Endothelial cell of umbilical vein (primary cell): ENCODE measurements around the gene UGCG. TPM values are rescaled to one million over a fixed set of nuclear protein-coding genes. Genes with fewer than 3 reads are reported as not detected.

ENCODE experiments used
- BruUV-seq: library from RNA; stranded (reverse); fragments of 400-500 nt; replicated peaks from 2 replicates; lab custom pipeline; 2021; lab: Mats Ljungman, UMichigan
- CTCF ChIA-PET: fragments of 300-600, 350-600 bp; sonication (Branson Sonifier 250); formaldehyde crosslinking; loops from one replicate; lab custom pipeline; 2021; ENCODE audit warnings: antibody characterized with exemption, inconsistent platforms; lab: Charles Lee
- POLR2A ChIA-PET: fragments of 300-600, 350-600 bp; sonication (Branson Sonifier 250); formaldehyde crosslinking; loops from one replicate; lab custom pipeline; 2021; ENCODE audit warnings: antibody characterized with exemption, inconsistent platforms; lab: Charles Lee
- DNase-seq: peaks from one replicate; pipeline ENCODE4 v3.0.0-alpha.2; 2011; ENCODE audit warnings: low read depth, low spot score
- FAIRE-seq: peaks from 2 replicates; lab custom pipeline; 2011; peaks lifted over from hg19 to GRCh38; lab: Jason Lieb, UNC
- H2AFZ ChIP-seq: 2 replicates; pipeline ENCODE4 v1.6.0; 2012; ENCODE audit warnings: low read depth, low read length, control low read depth, inconsistent platforms
- H3K27ac ChIP-seq: 2 replicates; pipeline ENCODE4 v1.5.1; 2011; ENCODE audit warnings: low read depth, mild to moderate bottlenecking, control low read depth, low read length, moderate library complexity; ENCODE audit not compliant: insufficient read depth
- H3K27me3 ChIP-seq, 2 experiments: 2 replicates each; pipeline versions ENCODE4 v1.6.0 to v1.6.1; 2011; ENCODE audit warnings: low read length in 2 of 2, mixed read lengths in 1 of 2; ENCODE audit not compliant: control insufficient read depth in 2 of 2, insufficient read depth in 2 of 2
- H3K36me3 ChIP-seq, 2 experiments: 2 replicates in 1 of 2; 3 replicates in 1 of 2; pipeline ENCODE4 v1.5.1; 2011; ENCODE audit warnings: low read length in 2 of 2, mild to moderate bottlenecking in 1 of 2, moderate library complexity in 1 of 2; ENCODE audit not compliant: control insufficient read depth in 2 of 2, insufficient read depth in 2 of 2; ENCODE audit errors: extremely low read depth in 1 of 2
- H3K4me1 ChIP-seq: 3 replicates; pipeline ENCODE4 v1.5.1; 2011; ENCODE audit warnings: mild to moderate bottlenecking, low read length; ENCODE audit not compliant: control insufficient read depth, insufficient read depth; ENCODE audit errors: extremely low read depth
- H3K4me2 ChIP-seq: 2 replicates; pipeline ENCODE4 v1.6.1; 2011; ENCODE audit warnings: low read length, control low read depth, mixed read lengths; ENCODE audit not compliant: insufficient read depth
- H3K4me3 ChIP-seq, 3 experiments: fragments of 200-600 bp in 1 of 3; sonication (generic), shearing (Covaris generic) in 1 of 3; replicated peaks in 1 of 3; 2 replicates each; pipeline ENCODE4 v1.5.1; 2011 to 2016; ENCODE audit warnings: control low read depth in 3 of 3, low read length in 3 of 3, mild to moderate bottlenecking in 2 of 3, inconsistent platforms in 1 of 3, low read depth in 1 of 3, moderate library complexity in 1 of 3; ENCODE audit not compliant: insufficient read depth in 1 of 3
- H3K79me2 ChIP-seq: 2 replicates; pipeline ENCODE4 v1.6.0; 2012; ENCODE audit warnings: low read length, inconsistent platforms; ENCODE audit not compliant: control insufficient read depth, insufficient read depth
- H3K9ac ChIP-seq: replicated peaks from 2 replicates; pipeline ENCODE3; 2011; ENCODE audit warnings: low read length, control low read depth; ENCODE audit not compliant: insufficient read depth; ENCODE audit errors: extremely low read depth
- H3K9me1 ChIP-seq: replicated peaks from 3 replicates; pipeline ENCODE4 v1.6.0; 2011; ENCODE audit warnings: mild to moderate bottlenecking, low read length; ENCODE audit not compliant: control insufficient read depth, insufficient read depth; ENCODE audit errors: extremely low read depth
- H3K9me3 ChIP-seq: replicated peaks from 2 replicates; pipeline ENCODE4 v1.5.1; 2012; ENCODE audit warnings: low read length, inconsistent platforms; ENCODE audit not compliant: control insufficient read depth, insufficient read depth
- H4K20me1 ChIP-seq: replicated peaks from 2 replicates; pipeline ENCODE3; 2011; ENCODE audit warnings: mild to moderate bottlenecking, low read length; ENCODE audit not compliant: control insufficient read depth, insufficient read depth; ENCODE audit errors: extremely low read depth
- EZH2 ChIP-seq: IDR thresholded peaks from 2 replicates; pipeline ENCODE4 v1.6.1; 2012; ENCODE audit warnings: borderline replicate concordance, low read depth, mild to moderate bottlenecking, moderate library complexity, low read length, inconsistent platforms; ENCODE audit not compliant: severe bottlenecking
- FOS ChIP-seq: IDR thresholded peaks from 2 replicates; pipeline ENCODE4 v1.6.1; 2011; ENCODE audit warnings: mild to moderate bottlenecking, low read length, moderate library complexity, borderline replicate concordance; ENCODE audit not compliant: insufficient read depth
- GATA2 ChIP-seq: IDR thresholded peaks from 2 replicates; pipeline ENCODE4 v1.7.0; 2011; ENCODE audit warnings: low read depth, mild to moderate bottlenecking, moderate library complexity, mixed read lengths, low read length; ENCODE audit not compliant: insufficient read length, insufficient read depth
- JUN ChIP-seq: IDR thresholded peaks from 2 replicates; pipeline ENCODE4 v1.6.1; 2011; ENCODE audit warnings: borderline replicate concordance, low read depth; ENCODE audit not compliant: insufficient read length, insufficient read depth
- MYC ChIP-seq: IDR thresholded peaks from one replicate; pipeline ENCODE4 v1.6.1; 2011; ENCODE audit warnings: mild to moderate bottlenecking, low read depth, low read length
- POLR2A ChIP-seq: IDR thresholded peaks from 2 replicates; pipeline ENCODE4 v1.6.1; 2012; ENCODE audit warnings: low read depth, mild to moderate bottlenecking, control low read depth, low read length
- POLR2AphosphoS5 ChIP-seq: IDR thresholded peaks from 2 replicates; pipeline ENCODE4 v1.6.1; 2012; ENCODE audit warnings: low read depth, mild to moderate bottlenecking, control low read depth, low read length, moderate library complexity; ENCODE audit not compliant: insufficient read depth
- dilution Hi-C: fragments of 300-500 bp; cut with MboI; formaldehyde crosslinking; loops from one replicate; pipeline ENCODE4 v1.15.0; 2019; ENCODE audit warnings: low sequenced_read_pairs; ENCODE audit not compliant: extremely low pct_ligation_motif_present
- intact Hi-C: fragments of 100-400 bp; cut with micrococcal nuclease; formaldehyde crosslinking; loops from one replicate; pipeline ENCODE4 v1.10.0; 2022
- polyA plus RNA-seq, 4 experiments: library from polyadenylated mRNA; depleted of rRNA in 3 of 4; stranded (reverse) in 3 of 4; unstranded in 1 of 4; fragments of >200 nt; gene quantifications; 2 replicates each; pipeline versions ENCODE4 v1.2.1 to v1.2.3, GENCODE V29; 2011 to 2012; ENCODE audit warnings: missing spikeins in 1 of 4
- total RNA-seq: library from RNA; stranded (reverse); gene quantifications from 2 replicates; pipeline ENCODE4 v1.2.3, GENCODE V29; 2021
- TF ChIP-seq, protein P1 (sequence below): IDR thresholded peaks from 2 replicates; pipeline ENCODE4 v1.6.1; 2011; ENCODE audit not compliant: insufficient read depth, insufficient read length
- TF ChIP-seq, protein P2 (sequence below), 2 donors: IDR thresholded peaks; 1 replicate in 1 of 2; 2 replicates in 1 of 2; pipeline ENCODE4 v1.5.1; 2011; ENCODE audit warnings: low read length in 2 of 2, mild to moderate bottlenecking in 2 of 2, moderate library complexity in 2 of 2, control low read depth in 1 of 2, inconsistent platforms in 1 of 2, low read depth in 1 of 2; ENCODE audit not compliant: insufficient read depth in 1 of 2; ENCODE audit errors: extremely low read depth in 1 of 2

Gene UGCG
- total and polyA plus RNA-seq, 2 donors (not counting 3 experiments of a cell fraction or from before 2014, with no cell fraction given): 28.5 to 38.5 TPM

DNA sequence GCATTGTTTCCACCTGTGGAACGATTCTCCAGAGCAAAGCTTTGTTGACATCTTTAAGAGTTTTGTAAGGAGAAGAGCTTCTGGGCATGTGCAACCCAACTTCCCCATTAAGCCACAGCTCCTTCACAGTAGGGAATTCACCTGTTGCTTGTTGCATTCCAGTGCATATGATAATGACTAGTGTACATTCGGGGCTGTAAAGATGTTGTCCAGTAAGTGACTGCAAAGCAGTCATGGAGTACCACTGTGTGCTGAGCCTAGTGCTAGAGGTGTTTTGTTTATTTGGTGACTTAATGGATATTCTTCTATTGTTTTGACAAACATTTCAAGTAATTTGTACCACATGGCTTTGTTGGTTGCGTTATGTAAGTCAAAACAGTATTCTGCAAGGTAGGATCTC lies 12.8 kb downstream of the UGCG start:
- H3K4me1 ChIP-seq: peaks cover 4% of the 10 kb centered on the region
- TF ChIP-seq JUN: no peak
- TF ChIP-seq, protein P1, sequence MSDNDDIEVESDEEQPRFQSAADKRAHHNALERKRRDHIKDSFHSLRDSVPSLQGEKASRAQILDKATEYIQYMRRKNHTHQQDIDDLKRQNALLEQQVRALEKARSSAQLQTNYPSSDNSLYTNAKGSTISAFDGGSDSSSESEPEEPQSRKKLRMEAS: no peak
- TF ChIP-seq EZH2: no peak
- TF ChIP-seq GATA2: no peak
- TF ChIP-seq POLR2A: no peak
- TF ChIP-seq POLR2AphosphoS5: no peak
- TF ChIP-seq, protein P2, sequence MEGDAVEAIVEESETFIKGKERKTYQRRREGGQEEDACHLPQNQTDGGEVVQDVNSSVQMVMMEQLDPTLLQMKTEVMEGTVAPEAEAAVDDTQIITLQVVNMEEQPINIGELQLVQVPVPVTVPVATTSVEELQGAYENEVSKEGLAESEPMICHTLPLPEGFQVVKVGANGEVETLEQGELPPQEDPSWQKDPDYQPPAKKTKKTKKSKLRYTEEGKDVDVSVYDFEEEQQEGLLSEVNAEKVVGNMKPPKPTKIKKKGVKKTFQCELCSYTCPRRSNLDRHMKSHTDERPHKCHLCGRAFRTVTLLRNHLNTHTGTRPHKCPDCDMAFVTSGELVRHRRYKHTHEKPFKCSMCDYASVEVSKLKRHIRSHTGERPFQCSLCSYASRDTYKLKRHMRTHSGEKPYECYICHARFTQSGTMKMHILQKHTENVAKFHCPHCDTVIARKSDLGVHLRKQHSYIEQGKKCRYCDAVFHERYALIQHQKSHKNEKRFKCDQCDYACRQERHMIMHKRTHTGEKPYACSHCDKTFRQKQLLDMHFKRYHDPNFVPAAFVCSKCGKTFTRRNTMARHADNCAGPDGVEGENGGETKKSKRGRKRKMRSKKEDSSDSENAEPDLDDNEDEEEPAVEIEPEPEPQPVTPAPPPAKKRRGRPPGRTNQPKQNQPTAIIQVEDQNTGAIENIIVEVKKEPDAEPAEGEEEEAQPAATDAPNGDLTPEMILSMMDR (IDR thresholded peaks at IDR 0.05; ENCODE audit: extremely low read depth in 1 of 2, insufficient read depth in 1 of 2, low read depth in 1 of 2, low read length in 2 of 2): no peak
- no peak for TF ChIP-seq FOS
- TF ChIP-seq MYC: no peak
- dilution Hi-C loops: no loop called here
- POLR2A ChIA-PET: interaction anchor here (0.6 kb wide), 1 partner anchor 14 kb away, joined by 3 read pairs; no protein-coding TSS in a partner anchor
- no peak for FAIRE-seq
- H3K4me3 ChIP-seq: no peak overlapping the region
- H3K4me2 ChIP-seq: no peak overlapping the region
- no TSS peak for BruUV-seq
- peaks cover 97% of the 10 kb centered on the region for H3K79me2 ChIP-seq
- no peak overlapping the region for H2AFZ ChIP-seq
- peaks cover 10% of the 10 kb centered on the region for H4K20me1 ChIP-seq
- no peak for DNase-seq
- no peaks in the 10 kb centered on the region for H3K9me1 ChIP-seq
- H3K9me3 ChIP-seq: no peaks in the 10 kb centered on the region
- CTCF ChIA-PET: interaction anchor here (0.9 kb wide), 1 partner anchor 165 kb away, joined by 4 read pairs; no protein-coding TSS in a partner anchor
- H3K27ac ChIP-seq: no peak overlapping the region
- intact Hi-C loops: no loop called here
- no peak overlapping the region for H3K9ac ChIP-seq
- no peaks in the 10 kb centered on the region for H3K27me3 ChIP-seq
- H3K36me3 ChIP-seq: peaks cover 0 to 2% of the 10 kb centered on the region in 2 experiments
